RWPE1 (cell line): ENCODE results near the gene ALG14.

Source experiments
- CTCF ChIA-PET: fragments of 350-600 bp; sonication (Branson Sonifier 250); formaldehyde crosslinking; extraction: SDS; loops from one replicate; lab custom pipeline; 2021; lab: Yijun Ruan, JAX
- POLR2A ChIA-PET: fragments of 400-600 bp; formaldehyde crosslinking; extraction: SDS; loops from one replicate; lab custom pipeline; 2020; ENCODE audit warnings: antibody characterized with exemption; ENCODE audit not compliant: low non-redundant PET; lab: Yijun Ruan, JAX
- DNase-seq: peaks from one replicate; pipeline ENCODE4 v3.0.0; 2012; ENCODE audit warnings: low spot score
- H3K27ac ChIP-seq: fragments of 450-650 bp; 2 replicates; pipeline ENCODE4 v1.5.1; 2017
- CTCF ChIP-seq: fragments of 450-650 bp; conservative IDR thresholded peaks from 2 replicates; pipeline ENCODE4 v1.5.1; 2017; ENCODE audit warnings: low read depth, mild to moderate bottlenecking

Gene ALG14

GRCh38 chr1:95041491-95042165 lies 31.1 kb downstream of the ALG14 start:
- POLR2A ChIA-PET, result no interaction called here
- CTCF ChIA-PET, result interaction anchor here (0.5 to 2.8 kb wide), 20 partner anchors 47 to 682 kb away, joined by 3 to 55 read pairs (median 4); partner anchors contain the start of gene SLC44A3
- DNase-seq, result peak; percentile 77
- TF ChIP-seq CTCF, result peak; percentile 80
- no peak overlapping the region for H3K27ac ChIP-seq

GRCh38 chr1:95040032-95040525 lies 32.7 kb downstream of the ALG14 start:
- peak overlapping the region; percentile 44 for H3K27ac ChIP-seq
- no peak for TF ChIP-seq CTCF
- CTCF ChIA-PET, result interaction anchor here (0.6 to 2.8 kb wide), 3 partner anchors 185 to 267 kb away, joined by 3 to 55 read pairs (median 3); no protein-coding TSS in a partner anchor
- POLR2A ChIA-PET, result no interaction called here
- DNase-seq, result no peak

- no peak for TF ChIP-seq CTCF
- peak; percentile 84 for DNase-seq
- ChIA-PET CTCF (interaction anchor here (0.6 to 2.8 kb wide), 3 partner anchors 185 to 266 kb away, joined by 3 to 55 read pairs (median 3); no protein-coding TSS in a partner anchor), POLR2A (no interaction called here)
- peak overlapping the region; percentile 44 for H3K27ac ChIP-seq
Measured at GRCh38 chr1:95039360-95040031, 33.3 kb downstream of the ALG14 start.

- POLR2A ChIA-PET, result no interaction called here
- no peak overlapping the region for H3K27ac ChIP-seq
- CTCF ChIA-PET, result interaction anchor here (1.4 kb wide), 1 partner anchor 8 kb away, joined by 3 read pairs; no protein-coding TSS in a partner anchor
- no peak for DNase-seq
- no peak for TF ChIP-seq CTCF
Measured at GRCh38 chr1:95035536-95035935, 37.2 kb downstream of the ALG14 start.

- TF ChIP-seq CTCF, result no peak
- POLR2A ChIA-PET, result no interaction called here
- CTCF ChIA-PET, result interaction anchor here (1.4 kb wide), 1 partner anchor 9 kb away, joined by 3 read pairs; no protein-coding TSS in a partner anchor
- H3K27ac ChIP-seq, result no peak overlapping the region
- DNase-seq, result no peak
Measured at GRCh38 chr1:95034506-95034905, 38.2 kb downstream of the ALG14 start.

GRCh38 chr1:95033843-95034242 lies 38.9 kb downstream of the ALG14 start:
- ChIA-PET POLR2A (no interaction called here), CTCF (interaction anchor here (1.4 kb wide), 1 partner anchor 9 kb away, joined by 3 read pairs; no protein-coding TSS in a partner anchor)
- no peak for TF ChIP-seq CTCF

More at GRCh38 chr1:95033843-95034242, 38.9 kb downstream of the ALG14 start:
- no peak for DNase-seq
- no peak overlapping the region for H3K27ac ChIP-seq
